ENCODE data around the gene NUTM2A. TPM values are rescaled to one million over a fixed set of nuclear protein-coding genes. Genes with fewer than 3 reads are reported as not detected.
A peak's percentile ranks its signal among the peaks of the same experiment; 100 is the strongest.
"Not testable (repeated sequence)": the region's sequence is repeated elsewhere in the genome, so short reads cannot be mapped to it uniquely, and the experiment has no call there.

Gene NUTM2A, protein sequence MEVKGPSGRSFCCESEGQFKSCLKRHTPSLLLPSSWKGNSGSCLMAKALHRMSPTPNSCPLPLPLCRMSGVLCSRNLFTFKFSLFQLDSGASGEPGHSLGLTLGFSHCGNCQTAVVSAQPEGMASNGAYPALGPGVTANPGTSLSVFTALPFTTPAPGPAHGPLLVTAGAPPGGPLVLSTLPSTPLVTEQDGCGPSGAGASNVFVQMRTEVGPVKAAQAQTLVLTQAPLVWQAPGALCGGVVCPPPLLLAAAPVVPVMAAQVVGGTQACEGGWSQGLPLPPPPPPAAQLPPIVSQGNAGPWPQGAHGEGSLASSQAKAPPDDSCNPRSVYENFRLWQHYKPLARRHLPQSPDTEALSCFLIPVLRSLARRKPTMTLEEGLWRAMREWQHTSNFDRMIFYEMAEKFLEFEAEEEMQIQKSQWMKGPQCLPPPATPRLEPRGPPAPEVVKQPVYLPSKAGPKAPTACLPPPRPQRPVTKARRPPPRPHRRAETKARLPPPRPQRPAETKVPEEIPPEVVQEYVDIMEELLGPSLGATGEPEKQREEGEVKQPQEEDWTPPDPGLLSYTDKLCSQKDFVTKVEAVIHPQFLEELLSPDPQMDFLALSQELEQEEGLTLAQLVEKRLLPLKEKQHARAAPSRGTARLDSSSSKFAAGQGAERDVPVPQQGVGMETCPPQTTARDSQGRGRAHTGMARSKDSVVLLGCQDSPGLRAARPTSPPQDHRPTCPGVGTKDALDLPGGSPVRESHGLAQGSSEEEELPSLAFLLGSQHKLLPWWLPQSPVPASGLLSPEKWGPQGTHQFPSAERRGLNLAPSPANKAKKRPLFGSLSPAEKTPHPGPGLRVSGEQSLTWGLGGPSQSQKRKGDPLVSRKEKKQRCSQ
- total RNA-seq: 1.6 TPM
- long read RNA-seq, partial matches to known transcripts: 1 of 1 reads
- long read RNA-seq, other reads (novel, unspliced or antisense): 0 of 1 reads

GRCh38 chr10:87225148-87225547 is at the start of gene NUTM2A:
Gene NUTM2A, plus strand, starts transcription at chr10:87225448. Its CDS starts 383 bp downstream, at chr10:87225831.
- intact Hi-C loops (cut with DNase I); DNase-seq (ENCODE audit: low spot score): not testable (repeated sequence)

DNA sequence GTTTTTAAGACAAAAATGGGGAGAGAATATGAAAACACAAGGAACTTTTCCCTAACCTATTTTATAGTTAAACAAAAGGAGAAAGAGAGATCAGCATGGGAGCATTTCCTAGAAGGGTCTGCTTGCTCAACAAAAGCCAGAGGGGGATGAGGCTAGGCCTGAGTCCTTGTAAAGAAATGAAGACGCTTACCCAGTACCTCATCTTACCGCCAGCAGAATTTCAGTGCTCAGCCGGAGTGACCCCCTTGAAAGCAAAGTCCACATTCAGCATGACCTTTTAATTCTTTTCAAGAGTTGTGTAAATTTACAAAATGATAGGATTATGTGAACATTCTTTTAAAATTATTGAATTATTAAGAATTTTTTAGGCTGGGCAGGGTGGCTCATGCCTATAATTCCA is 47.7 kb upstream of the NUTM2A start:
- DNase-seq (ENCODE audit: low spot score); intact Hi-C loops (cut with DNase I): not testable (repeated sequence)

GRCh38 chr10:87184421-87184820 is 40.8 kb upstream of the NUTM2A start:
- DNase-seq (ENCODE audit: low spot score); intact Hi-C loops (cut with DNase I): not testable (repeated sequence)

DNA sequence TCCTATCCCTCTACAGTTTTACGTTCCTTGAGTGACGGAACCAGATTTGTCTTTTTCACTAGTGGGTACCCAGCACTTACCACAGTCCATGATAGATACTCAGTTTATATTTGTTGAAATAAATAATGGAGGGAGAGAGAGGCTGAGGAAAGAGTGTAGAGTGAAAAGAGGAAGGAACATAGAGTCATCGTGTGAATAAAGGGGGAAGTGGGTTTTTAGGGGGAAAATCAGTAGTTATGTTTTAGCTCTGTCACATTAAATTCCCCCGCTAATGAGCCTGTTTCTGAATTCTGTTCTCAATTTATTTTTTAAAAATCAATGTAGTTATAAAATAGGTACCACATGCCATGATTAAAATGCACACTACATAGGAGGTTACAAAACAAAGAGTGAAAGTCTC is 39.2 kb upstream of the NUTM2A start:
- DNase-seq (ENCODE audit: low spot score); intact Hi-C loops (cut with DNase I): not testable (repeated sequence)

GRCh38 chr10:87187573-87187972 is 37.7 kb upstream of the NUTM2A start:
- intact Hi-C loops (cut with DNase I); DNase-seq (ENCODE audit: low spot score): not testable (repeated sequence)

DNA sequence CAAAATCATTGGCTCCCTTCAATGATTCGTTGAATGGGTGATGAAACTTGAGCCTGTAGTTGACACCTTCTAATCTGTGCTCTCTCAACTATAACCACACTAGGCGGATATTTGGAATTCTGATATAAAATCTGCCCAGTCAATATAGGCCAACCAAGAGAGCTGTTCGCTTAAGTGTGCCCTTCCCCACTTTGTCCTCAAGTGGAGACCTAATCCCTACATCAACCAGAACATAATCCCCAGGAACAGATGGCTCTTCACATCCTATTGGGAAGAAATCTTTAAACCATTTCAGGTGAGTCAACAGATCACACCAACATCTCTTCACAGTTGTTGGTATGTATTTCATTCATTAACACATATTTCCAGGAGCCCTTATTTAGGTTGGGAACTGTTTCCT is 33.4 kb upstream of the NUTM2A start:
- intact Hi-C loops (cut with DNase I); DNase-seq (ENCODE audit: low spot score): not testable (repeated sequence)

DNA sequence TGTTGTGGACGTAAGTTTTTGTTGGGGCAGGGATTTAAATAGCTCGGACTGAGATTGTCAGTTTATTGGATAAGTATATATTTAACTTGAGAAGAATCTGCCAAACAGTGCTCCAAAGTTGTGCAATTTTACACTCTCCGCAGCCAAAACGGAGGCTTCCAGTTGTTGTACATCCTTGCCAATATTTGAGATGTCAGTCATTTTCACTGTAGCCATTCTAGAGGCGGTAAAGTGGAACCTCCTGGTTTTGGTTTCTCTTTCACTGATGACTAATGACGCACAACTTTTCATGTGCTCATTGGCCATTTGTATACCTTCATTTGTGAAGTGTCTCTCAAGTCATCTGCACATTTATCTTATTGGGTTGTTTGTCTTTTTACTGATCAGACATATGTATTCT is 24.3 kb upstream of the NUTM2A start:
- DNase-seq (ENCODE audit: low spot score); intact Hi-C loops (cut with DNase I): not testable (repeated sequence)

DNA sequence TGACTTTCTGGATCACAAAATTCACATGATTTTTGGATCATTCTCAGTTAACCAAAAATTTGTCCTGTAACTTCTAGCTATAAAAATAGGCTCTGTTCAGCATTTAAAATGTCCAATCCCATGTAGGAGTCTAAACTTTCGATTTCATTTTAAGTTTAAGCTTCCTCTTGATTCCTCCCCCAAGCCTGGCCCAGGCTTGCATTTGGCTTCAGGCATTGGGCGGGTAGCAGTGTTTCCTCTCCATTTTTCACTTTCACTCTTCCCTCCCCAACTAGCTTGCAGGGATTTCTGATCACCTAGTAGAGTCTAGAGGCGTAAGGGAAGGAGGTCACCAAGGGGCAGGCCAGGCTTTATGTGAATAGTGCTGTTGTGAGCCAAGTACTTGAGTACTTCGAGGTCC is 20.4 kb upstream of the NUTM2A start:
- DNase-seq (ENCODE audit: low spot score); intact Hi-C loops (cut with DNase I): not testable (repeated sequence)

DNA sequence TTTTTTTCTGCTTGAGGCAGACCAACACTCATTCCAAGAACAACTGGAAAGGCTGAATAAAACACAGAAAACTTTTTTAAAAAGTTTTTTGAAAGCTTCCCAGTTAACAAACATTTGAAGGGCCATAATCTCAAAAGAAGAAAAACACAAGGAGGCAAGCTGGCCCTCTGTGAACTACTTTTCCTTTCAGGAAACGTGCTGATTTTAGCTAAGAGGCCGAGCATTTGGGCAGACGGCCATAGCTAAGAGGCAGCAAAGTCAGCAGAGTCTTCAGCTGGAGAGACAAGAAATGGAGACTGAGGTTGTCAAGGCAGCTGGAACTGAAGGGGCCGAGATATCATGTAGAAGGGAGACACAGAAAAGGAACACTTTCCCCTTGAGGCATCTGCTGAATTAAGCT is 18.3 kb upstream of the NUTM2A start:
- intact Hi-C loops (cut with DNase I); DNase-seq (ENCODE audit: low spot score): not testable (repeated sequence)

DNA sequence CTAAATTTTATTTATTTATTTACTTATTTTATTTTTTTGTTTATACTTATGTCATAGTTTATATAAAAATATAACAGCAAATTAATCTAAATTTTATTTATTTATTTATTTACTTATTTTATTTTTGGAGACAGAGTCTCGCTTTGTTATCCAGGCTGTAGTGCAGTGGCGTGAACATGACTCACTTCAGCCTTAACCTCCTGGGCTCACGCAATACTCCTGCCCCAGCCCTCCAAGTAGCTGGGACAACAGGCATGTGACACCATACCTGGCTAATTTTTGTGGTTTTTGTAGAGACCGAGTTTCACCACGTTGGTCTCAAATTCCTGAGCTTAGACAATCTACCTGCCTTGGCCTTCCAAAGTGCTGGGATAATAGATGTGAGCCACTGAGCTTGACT is 14.9 kb upstream of the NUTM2A start:
- intact Hi-C loops (cut with DNase I); DNase-seq (ENCODE audit: low spot score): not testable (repeated sequence)

DNA sequence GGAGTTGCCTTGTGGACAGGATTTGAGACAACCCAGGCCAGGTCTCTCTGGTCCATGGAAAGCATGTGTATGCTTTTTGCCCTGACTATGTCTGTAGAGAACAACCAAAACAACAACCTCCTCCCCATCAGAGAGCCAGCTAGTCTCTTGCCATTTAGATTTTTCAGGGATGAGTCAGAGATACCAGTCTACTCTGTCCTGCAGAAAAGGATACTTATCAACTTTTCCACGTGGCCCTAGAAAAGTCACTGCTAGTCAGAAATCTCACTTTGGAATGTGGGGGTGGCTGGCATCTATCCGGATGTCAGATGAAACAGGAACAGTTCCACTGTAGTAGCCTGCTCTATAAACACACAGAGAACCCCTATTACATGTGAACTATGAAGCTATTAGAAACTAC is 13.4 kb upstream of the NUTM2A start:
- not testable (repeated sequence) for DNase-seq (ENCODE audit: low spot score)

GRCh38 chr10:87213150-87213765 is 12.0 kb upstream of the NUTM2A start:
- DNase-seq (ENCODE audit: low spot score); intact Hi-C loops (cut with DNase I): not testable (repeated sequence)

More for the DNA sequence above, 13.4 kb upstream of the NUTM2A start:
- intact Hi-C loops (cut with DNase I): not testable (repeated sequence)

- intact Hi-C loops (cut with DNase I): not testable (repeated sequence)
- DNase-seq (ENCODE audit: low spot score): peak; percentile 85
Measured at GRCh38 chr10:87213806-87214205, 11.4 kb upstream of the NUTM2A start.

- intact Hi-C loops (cut with DNase I); DNase-seq (ENCODE audit: low spot score): not testable (repeated sequence)
Measured at GRCh38 chr10:87216120-87216519, 9.1 kb upstream of the NUTM2A start.

- intact Hi-C loops (cut with DNase I); DNase-seq (ENCODE audit: low spot score): not testable (repeated sequence)
Measured at GRCh38 chr10:87219370-87219769, 5.9 kb upstream of the NUTM2A start.

DNA sequence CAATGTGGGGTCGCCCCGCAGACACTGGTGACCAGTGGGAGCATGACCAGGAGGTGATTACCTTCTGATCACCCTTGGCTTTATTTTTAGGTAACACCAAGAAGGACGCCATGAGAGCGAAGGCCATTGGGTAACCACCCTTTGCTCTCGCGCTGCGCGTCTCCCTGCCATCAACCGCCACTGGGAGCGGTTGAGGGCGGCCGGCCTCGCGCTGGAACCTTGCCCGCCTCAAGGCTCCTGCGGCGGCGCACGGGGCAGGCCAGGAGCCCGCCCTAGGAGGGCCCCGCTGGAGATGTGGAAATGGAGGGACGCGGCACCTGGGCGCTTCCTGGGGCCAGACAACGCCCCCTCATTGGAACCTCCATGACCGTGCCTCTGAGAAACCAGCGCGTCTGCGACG is 2.5 kb upstream of the NUTM2A start:
- DNase-seq (ENCODE audit: low spot score); intact Hi-C loops (cut with DNase I): not testable (repeated sequence)

DNA sequence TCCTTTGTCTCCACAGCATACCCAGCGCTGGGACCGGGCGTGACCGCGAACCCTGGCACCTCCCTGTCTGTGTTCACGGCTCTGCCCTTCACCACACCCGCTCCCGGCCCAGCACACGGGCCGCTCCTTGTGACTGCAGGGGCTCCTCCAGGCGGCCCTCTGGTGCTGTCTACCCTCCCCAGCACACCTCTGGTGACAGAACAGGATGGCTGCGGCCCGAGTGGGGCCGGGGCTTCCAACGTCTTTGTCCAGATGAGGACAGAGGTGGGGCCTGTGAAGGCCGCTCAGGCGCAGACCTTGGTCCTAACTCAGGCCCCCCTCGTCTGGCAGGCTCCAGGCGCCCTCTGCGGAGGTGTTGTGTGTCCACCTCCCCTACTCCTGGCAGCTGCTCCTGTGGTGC is 3.0 kb downstream of the NUTM2A start:
- DNase-seq (ENCODE audit: low spot score); intact Hi-C loops (cut with DNase I): not testable (repeated sequence)

GRCh38 chr10:87229211-87229610 is 4.0 kb downstream of the NUTM2A start:
- DNase-seq (ENCODE audit: low spot score); intact Hi-C loops (cut with DNase I): not testable (repeated sequence)

- DNase-seq (ENCODE audit: low spot score); intact Hi-C loops (cut with DNase I): not testable (repeated sequence)
Measured at GRCh38 chr10:87234854-87235253, 9.6 kb downstream of the NUTM2A start.

- intact Hi-C loops (cut with DNase I); DNase-seq (ENCODE audit: low spot score): not testable (repeated sequence)
Measured at GRCh38 chr10:87237244-87237643, 12.0 kb downstream of the NUTM2A start.
